Measurements from ENCODE around the gene BLID. TPM values are rescaled to one million over a fixed set of nuclear protein-coding genes. Genes with fewer than 3 reads are reported as not detected.

The BLID gene
- total RNA-seq, 1 donor, result not detected

DNA sequence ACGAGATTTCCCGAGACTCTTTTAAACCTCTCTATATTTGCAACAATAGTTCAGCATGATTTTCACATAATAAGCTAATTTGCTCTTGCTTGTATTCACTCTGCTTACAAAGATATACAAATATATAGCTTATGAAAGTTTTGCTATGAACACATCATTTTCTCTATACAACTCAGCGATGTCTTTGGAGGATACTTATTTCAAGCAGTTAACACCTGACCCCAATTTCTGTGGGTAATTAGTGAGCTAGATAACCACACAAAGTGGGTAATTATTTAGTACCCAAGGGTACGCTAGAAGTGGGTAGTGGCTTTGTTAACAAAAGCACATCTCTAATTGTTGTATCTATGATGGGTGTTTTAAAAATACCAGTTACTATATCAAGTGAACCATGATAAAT lies 12.3 kb downstream of the BLID start:
- no peaks in the 10 kb centered on the region for H3K9me3 ChIP-seq (ENCODE audit: low read depth, low read length)
- H3K27me3 ChIP-seq (ENCODE audit: insufficient read depth, low read length), result peaks cover 47% of the 10 kb centered on the region
- no peak overlapping the region for H3K4me3 ChIP-seq (ENCODE audit: low read length)
- peaks cover 7% of the 10 kb centered on the region for H3K4me1 ChIP-seq (ENCODE audit: insufficient read depth, low read length)

DNA sequence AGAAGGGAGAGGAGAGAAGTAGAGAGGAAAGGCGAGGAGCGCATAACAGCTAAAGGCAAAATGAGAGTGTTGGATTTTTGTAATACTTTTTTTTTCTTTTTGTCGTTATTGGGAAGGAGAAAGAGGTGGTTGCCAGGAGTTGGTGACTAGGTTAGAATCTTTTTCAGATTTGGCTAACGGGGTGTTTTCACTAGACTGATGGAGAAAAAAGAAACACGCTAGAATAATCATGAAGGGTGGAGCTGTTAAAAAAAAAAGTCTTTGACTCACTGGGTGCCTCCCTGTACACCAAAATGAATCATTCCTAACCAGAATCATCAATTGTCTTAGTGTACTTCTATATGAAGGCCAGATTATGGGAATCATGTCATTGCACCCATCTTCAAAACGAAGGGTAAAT lies 12.7 kb downstream of the BLID start:
- Histone ChIP-seq H3K9me3 (ENCODE audit: low read depth, low read length) (no peaks in the 10 kb centered on the region), H3K4me1 (ENCODE audit: insufficient read depth, low read length) (peaks cover 7% of the 10 kb centered on the region), H3K27me3 (ENCODE audit: insufficient read depth, low read length) (peaks cover 51% of the 10 kb centered on the region), H3K4me3 (ENCODE audit: low read length) (no peak overlapping the region)

DNA sequence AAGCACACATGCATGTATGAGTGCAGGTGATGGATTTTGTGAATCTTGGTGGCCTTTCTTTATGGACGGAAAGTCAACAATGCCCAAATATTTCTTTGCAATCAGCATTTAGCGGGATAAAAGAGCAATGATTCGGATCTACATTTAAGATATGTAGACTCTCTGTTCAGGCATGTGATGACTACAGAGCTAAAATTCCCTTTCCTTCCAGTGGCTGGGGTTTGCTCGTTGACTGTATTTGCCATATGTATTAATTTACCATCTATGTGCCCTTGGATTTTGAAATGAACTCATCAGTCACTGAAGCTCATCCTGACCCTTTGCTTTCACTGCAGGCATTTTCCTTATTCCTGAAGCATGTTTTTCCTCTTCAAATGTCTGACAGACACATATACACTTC lies 13.6 kb downstream of the BLID start:
- Histone ChIP-seq H3K4me1 (ENCODE audit: insufficient read depth, low read length) (peaks cover 7% of the 10 kb centered on the region), H3K27me3 (ENCODE audit: insufficient read depth, low read length) (peaks cover 60% of the 10 kb centered on the region), H3K4me3 (ENCODE audit: low read length) (no peak overlapping the region), H3K9me3 (ENCODE audit: low read depth, low read length) (no peaks in the 10 kb centered on the region)

DNA sequence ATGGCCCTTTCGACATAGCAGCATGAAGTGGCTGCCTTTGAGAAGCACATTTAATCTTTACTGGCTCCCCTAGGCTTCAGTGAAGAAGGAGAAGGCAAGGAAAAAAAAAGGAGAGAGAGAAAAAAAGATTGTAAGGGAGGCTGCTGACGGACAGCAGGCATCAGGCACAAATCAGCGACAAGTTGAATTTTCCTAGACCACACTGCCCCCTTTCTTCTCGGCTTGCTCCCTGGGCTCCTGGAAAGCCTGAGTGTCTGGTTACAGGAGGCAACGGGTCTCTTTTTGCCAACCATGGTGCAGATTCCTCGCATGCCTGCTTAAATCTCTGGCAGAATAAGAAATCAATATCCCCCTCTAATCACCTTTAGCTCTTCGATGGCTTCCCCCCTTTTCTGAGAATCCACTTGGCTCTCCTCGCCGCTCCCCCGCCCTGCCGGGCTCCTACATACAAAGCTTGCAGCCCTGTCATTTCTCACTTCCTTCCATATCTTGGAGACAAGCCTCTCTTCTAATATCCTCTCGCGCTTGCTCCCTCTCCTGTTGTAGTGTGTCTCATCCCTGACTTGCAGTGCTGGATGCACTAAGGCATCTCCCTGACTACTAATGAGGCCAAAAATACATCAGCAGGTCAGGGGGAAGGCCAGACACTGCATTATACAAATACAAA lies 14.3 kb downstream of the BLID start:
- Histone ChIP-seq H3K4me1 (ENCODE audit: insufficient read depth, low read length) (peaks cover 7% of the 10 kb centered on the region), H3K9me3 (ENCODE audit: low read depth, low read length) (no peaks in the 10 kb centered on the region), H3K4me3 (ENCODE audit: low read length) (no peak overlapping the region), H3K27me3 (ENCODE audit: insufficient read depth, low read length) (peaks cover 63% of the 10 kb centered on the region)

DNA sequence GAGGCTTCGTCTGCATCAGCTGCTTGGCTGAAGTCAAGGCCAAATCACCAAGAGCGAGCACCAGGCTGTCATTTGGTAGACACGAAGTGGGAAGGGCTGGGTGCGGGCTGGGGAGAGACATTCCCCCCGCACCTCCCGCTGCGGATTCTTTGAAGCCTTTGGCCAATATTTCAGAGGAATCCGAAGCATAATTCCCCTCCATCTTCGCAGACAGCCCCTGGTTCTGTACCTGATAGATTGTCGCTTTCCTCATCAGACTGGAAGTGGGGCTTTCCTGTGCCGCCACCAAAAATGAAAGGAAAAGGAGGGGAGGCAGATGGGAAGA lies 15.3 kb downstream of the BLID start:
- Histone ChIP-seq H3K27me3 (ENCODE audit: insufficient read depth, low read length) (peaks cover 73% of the 10 kb centered on the region), H3K9me3 (ENCODE audit: low read depth, low read length) (no peaks in the 10 kb centered on the region), H3K4me1 (ENCODE audit: insufficient read depth, low read length) (peaks cover 7% of the 10 kb centered on the region), H3K4me3 (ENCODE audit: low read length) (no peak overlapping the region)

DNA sequence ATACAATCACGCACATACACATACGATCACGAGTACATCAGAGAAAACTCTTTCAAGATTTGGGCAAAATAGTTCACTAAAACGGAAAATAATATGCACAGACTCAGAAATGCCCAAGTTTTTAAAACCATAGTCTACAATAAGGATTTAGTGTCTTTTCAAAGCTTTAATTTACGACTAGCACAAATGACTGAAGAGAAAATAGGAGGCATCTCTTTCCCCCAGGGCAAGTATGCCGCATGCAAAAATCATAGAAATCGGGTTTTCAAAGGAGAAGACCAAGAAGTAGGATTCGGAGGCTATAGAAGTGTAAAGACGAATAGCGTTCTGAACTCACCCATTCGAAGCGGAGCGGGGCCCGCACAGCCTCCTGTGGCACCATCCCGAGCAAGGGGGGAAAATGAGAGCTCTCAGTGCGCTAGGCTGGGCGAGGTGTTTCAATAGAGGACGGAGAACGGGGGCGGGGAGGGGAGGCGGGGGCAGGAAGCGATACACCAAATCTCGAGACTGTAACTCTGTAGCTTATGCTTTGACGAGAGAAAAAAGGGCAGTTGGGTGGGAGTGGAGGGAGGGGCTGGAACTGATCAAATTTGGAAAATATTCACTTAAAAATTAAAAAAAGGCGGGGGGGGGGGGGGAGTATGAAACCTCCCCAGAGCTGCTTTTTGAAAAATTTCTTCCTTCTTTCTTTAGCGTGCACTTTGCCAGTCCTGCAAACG lies 15.8 kb downstream of the BLID start:
- Histone ChIP-seq H3K4me1 (ENCODE audit: insufficient read depth, low read length) (peaks cover 7% of the 10 kb centered on the region), H3K9me3 (ENCODE audit: low read depth, low read length) (no peaks in the 10 kb centered on the region), H3K4me3 (ENCODE audit: low read length) (no peak overlapping the region), H3K27me3 (ENCODE audit: insufficient read depth, low read length) (peaks cover 79% of the 10 kb centered on the region)

DNA sequence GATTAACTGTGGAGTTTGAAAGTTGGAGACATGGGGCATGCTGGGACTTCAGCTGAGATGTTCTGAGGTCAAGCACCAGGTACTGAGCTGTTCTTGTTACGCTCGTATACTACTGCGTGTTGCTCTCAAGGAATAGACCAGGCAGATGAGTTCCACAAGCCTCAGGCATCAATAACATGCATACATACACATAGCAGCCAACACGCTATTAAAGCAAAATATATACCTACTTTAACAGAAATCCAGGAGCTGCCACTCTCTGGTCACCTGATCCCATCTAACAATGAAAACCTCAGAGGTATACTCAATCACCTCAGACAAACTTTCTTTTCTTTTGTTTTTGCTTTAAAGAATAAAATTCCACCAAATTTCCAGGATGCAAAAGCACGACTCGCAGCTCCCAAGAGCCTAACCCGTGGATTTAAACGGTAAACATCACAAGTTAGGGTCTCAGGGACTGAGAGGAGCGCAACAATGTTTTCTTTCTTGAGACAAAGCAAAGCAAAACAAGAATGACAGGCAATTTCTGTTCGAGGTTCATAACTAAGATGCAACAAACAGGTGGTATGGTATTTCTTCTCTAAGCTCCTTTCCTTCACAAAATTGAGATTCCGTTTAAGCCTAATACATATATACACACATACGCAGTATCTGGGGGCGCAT lies 16.5 kb downstream of the BLID start:
- Histone ChIP-seq H3K4me1 (ENCODE audit: insufficient read depth, low read length) (peaks cover 7% of the 10 kb centered on the region), H3K4me3 (ENCODE audit: low read length) (no peak overlapping the region), H3K9me3 (ENCODE audit: low read depth, low read length) (no peaks in the 10 kb centered on the region), H3K27me3 (ENCODE audit: insufficient read depth, low read length) (peaks cover 84% of the 10 kb centered on the region)

DNA sequence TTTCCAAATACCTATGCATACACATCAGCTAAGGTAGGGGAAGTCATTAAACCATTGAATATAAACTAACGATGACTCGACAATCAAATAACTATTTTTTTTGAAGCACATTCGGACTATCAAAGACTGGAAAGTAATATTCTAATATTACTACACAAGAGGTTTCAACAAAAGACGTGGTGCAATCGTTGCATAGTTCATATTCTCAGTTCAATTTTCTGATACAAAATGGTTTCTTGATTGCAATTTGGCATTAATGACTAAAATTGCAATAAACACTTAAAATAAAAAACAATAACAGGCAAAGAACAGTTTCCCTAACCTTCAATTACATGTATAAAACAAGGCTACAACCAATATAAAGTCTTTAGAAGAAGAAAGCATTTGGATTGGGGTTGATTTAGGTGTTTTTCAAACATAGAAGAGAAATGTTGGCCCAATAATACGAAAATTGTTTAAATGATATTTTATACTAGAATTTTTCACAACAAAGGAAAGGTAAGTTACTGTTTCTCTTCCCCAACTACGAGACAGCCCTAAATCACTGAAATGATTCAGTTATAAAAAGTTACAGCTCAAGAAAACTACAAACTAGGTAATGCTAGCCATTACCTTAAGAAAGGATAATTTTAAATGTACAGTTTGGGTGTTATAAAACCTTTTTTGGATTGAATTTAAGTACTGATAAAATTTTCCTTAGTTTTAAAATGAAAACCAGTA lies 17.6 kb downstream of the BLID start:
- Histone ChIP-seq H3K27me3 (ENCODE audit: insufficient read depth, low read length) (peaks cover 88% of the 10 kb centered on the region), H3K9me3 (ENCODE audit: low read depth, low read length) (no peaks in the 10 kb centered on the region), H3K4me1 (ENCODE audit: insufficient read depth, low read length) (peaks cover 7% of the 10 kb centered on the region), H3K4me3 (ENCODE audit: low read length) (no peak overlapping the region)

DNA sequence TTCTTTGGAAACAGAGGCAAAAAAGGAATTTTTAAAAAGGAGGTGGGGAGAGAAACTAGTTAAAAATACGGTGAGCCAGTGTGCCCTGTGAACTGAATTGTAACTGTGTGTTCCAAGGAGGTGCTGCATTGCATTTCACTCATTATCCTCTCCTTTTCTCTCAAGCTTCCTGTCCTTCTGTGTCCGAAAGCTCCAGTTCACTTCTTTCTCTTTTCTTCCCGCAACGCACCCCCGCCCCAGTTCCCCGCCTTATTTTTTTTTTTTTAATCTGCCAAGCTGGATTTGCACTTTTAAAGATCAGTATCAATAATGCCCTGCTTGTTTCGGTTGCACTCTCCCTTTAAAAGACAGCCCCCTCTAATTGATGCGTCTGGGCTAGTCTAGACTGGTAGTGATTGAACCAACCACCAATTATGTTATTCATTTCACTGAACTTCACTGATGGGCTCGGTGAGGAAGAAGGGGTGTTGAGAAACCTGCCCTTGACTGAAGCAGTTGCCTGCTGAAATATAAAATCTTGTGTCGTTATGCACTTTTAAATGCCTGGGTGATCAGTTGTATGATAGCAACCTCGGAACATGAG lies 18.5 kb downstream of the BLID start:
- Histone ChIP-seq H3K9me3 (ENCODE audit: low read depth, low read length) (no peaks in the 10 kb centered on the region), H3K4me3 (ENCODE audit: low read length) (no peak overlapping the region), H3K4me1 (ENCODE audit: insufficient read depth, low read length) (peaks cover 7% of the 10 kb centered on the region), H3K27me3 (ENCODE audit: insufficient read depth, low read length) (peaks cover 81% of the 10 kb centered on the region)

DNA sequence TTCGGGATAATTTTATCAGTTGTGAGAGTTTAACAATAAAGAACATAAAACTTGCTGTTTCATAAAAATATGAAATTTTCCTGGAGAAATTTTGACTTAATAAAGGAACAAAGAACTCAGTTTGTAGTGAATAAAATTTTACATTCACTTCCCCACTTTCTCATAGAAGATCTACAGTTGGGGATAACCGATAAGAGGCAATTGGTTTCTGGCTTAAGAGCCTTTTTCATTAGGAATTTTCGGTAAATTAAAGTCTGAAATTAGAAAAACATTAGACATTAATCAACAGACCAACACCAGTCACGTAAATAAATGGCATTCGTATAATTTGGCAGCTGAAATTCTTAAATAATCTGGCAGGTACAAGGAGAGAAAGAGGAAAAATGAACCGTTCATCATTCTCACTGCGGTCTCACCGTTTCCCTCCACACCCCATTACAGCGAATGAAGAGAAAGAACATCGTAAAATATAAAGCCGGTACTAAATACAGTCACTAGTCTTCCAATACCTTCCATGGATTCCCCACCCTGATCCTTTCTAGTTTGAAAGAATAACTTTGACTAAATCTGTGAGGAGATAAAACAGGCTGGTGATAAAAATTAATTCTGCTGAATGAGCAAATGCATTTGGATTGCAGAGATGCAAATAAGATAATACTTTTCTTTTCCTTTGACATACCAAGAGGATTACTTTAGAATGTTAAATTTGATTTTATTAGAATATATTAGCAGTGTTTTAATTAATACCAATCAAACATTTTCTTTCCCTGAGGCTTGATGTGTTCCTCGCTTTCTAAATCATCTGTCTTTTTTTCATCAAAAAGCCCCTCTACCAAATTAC lies 19.5 kb downstream of the BLID start:
- H3K4me1 ChIP-seq (ENCODE audit: insufficient read depth, low read length), result peaks cover 7% of the 10 kb centered on the region
- H3K27me3 ChIP-seq (ENCODE audit: insufficient read depth, low read length), result peaks cover 71% of the 10 kb centered on the region
- H3K4me3 ChIP-seq (ENCODE audit: low read length), result no peak overlapping the region
- H3K9me3 ChIP-seq (ENCODE audit: low read depth, low read length), result no peaks in the 10 kb centered on the region

DNA sequence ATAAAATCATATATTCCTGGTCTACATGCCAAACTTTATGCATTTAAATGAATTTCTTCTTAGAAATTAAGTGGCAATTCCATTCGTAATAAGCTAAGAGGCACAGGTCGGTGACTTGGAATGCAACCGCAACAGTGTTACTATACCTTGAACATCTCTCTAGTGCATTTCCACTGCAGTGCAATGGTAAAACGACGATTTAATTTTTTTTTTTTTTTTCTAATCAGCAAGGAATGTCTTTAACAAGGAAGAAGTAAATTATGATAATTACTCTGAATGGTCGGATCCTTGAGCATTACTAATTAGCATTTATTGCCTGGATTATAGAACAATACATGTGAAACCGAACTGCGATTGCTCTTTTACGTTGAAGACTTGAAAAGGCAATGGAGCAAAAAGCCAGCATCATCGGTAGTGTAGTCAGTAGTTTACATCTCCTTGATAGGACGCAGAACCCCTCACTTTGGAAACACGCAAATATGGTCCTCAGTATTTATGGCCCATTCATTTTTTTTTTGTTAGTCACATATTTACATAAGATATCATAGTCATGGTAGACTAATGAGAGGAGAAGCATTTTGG lies 20.2 kb downstream of the BLID start:
- Histone ChIP-seq H3K4me3 (ENCODE audit: low read length) (no peak overlapping the region), H3K27me3 (ENCODE audit: insufficient read depth, low read length) (peaks cover 63% of the 10 kb centered on the region), H3K9me3 (ENCODE audit: low read depth, low read length) (no peaks in the 10 kb centered on the region), H3K4me1 (ENCODE audit: insufficient read depth, low read length) (peaks cover 3% of the 10 kb centered on the region)

DNA sequence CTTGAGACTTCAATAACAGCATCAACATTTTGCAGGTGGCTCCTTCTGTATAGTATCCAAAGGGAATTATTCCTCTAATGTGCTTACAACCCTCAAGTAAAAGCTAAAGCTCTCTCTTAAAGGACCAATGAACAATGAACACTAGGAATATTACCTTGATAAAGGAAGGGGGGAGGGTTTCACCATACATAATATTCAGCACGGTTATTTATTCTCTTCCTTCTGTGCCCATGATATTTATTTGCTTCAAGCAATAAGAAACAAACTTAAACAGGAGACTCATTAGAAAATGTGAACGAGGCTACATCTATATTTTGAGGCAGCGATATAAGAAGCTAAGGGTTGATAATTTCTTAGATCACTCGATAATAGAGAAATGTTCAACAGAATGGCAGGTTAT lies 21.2 kb downstream of the BLID start:
- Histone ChIP-seq H3K4me3 (ENCODE audit: low read length) (no peak overlapping the region), H3K4me1 (ENCODE audit: insufficient read depth, low read length) (no peaks in the 10 kb centered on the region), H3K9me3 (ENCODE audit: low read depth, low read length) (no peaks in the 10 kb centered on the region), H3K27me3 (ENCODE audit: insufficient read depth, low read length) (peaks cover 56% of the 10 kb centered on the region)

DNA sequence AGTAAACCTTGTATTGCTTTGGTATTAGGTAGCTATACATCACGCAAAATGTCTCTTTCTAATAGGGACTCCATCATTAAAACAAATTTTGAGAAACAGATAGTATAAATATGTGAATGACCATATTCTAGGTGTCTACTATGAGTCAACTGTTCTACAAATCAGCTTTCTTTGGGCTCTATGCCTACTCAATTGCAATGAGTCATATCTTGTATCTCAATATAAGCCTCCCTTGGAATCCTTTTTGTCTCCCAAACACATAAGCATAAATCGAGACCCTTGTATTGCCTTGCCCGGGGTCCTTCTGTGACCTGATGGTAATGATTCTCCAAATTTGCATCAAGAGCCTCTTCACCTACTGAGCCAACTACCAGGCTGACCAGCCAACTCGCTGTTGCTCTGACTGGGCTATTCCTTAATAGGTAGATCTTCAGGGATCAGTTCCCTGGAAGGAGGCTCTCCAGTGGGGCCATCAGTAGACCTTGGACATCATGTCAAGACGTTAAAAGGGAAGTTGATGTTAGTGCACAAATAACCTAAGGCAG lies 22.2 kb downstream of the BLID start:
- Histone ChIP-seq H3K9me3 (ENCODE audit: low read depth, low read length) (no peaks in the 10 kb centered on the region), H3K4me3 (ENCODE audit: low read length) (no peak overlapping the region), H3K4me1 (ENCODE audit: insufficient read depth, low read length) (no peaks in the 10 kb centered on the region), H3K27me3 (ENCODE audit: insufficient read depth, low read length) (peaks cover 46% of the 10 kb centered on the region)

DNA sequence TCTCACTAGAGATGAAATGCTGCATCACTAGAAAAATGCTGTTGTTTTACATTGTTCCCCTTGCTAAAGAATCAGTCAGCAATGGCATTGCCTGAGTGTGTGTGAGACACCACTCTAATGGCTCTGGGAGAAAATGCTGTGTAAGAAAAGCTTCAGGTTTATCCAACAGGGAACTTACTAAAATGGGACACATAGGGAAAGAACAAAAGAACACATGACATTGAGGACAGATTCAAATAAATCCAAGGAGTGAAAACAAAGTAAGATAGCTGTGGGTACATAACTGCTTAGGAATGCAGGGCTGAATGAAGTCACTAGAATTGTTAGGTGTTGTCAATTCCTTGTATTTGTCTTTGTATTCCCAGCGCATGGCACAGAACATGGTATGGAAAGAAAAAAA lies 24.2 kb downstream of the BLID start:
- peaks cover 30% of the 10 kb centered on the region for H3K27me3 ChIP-seq (ENCODE audit: insufficient read depth, low read length)
- H3K4me1 ChIP-seq (ENCODE audit: insufficient read depth, low read length), result no peaks in the 10 kb centered on the region
- H3K9me3 ChIP-seq (ENCODE audit: low read depth, low read length), result no peaks in the 10 kb centered on the region
- H3K4me3 ChIP-seq (ENCODE audit: low read length), result no peak overlapping the region

All from mononuclear cell (primary cell).